ENCODE results near the gene VTN.

VTN gene

GRCh38 chr17:28345419-28346198 lies 24.5 kb downstream of the VTN start:
- Histone ChIP-seq H3K27ac (ENCODE audit: low read depth, low read length, poor library complexity, severe bottlenecking) (no peak overlapping the region), H3K79me2 (ENCODE audit: insufficient read depth, low read length) (no peaks in the 10 kb centered on the region), H3K27me3 (ENCODE audit: insufficient read depth, low read length) (no peaks in the 10 kb centered on the region), H3K9me3 (ENCODE audit: low read length) (no peaks in the 10 kb centered on the region), H3K9ac (ENCODE audit: low read length) (no peak overlapping the region), H3K4me3 (ENCODE audit: low read depth, low read length, poor library complexity, severe bottlenecking) (no peak overlapping the region), H4K20me1 (ENCODE audit: insufficient read depth, low read length) (no peaks in the 10 kb centered on the region), H3K36me3 (ENCODE audit: insufficient read depth, low read length) (peaks cover 84% of the 10 kb centered on the region), H3F3A (ENCODE audit: insufficient read depth, low read length) (no peaks in the 10 kb centered on the region), H3K4me1 (ENCODE audit: insufficient read depth, low read length, severe bottlenecking) (peaks cover 12% of the 10 kb centered on the region), H2AFZ (ENCODE audit: low read length) (no peak overlapping the region), H3K4me2 (ENCODE audit: low read length) (no peak overlapping the region), H3K9me2 (ENCODE audit: low read depth, low read length) (no peaks in the 10 kb centered on the region)
- TF ChIP-seq EZH2 (IDR thresholded peaks at IDR 0.05; ENCODE audit: borderline replicate concordance, low read length) (no peak), CTCF (IDR thresholded peaks at IDR 0.05; ENCODE audit: low read length) (no peak)

- Histone ChIP-seq H3K4me3 (ENCODE audit: low read depth, low read length, poor library complexity, severe bottlenecking) (no peak overlapping the region), H3K9me3 (ENCODE audit: low read length) (no peaks in the 10 kb centered on the region), H3K36me3 (ENCODE audit: insufficient read depth, low read length) (peaks cover 73% of the 10 kb centered on the region), H3K4me2 (ENCODE audit: low read length) (no peak overlapping the region), H3F3A (ENCODE audit: insufficient read depth, low read length) (no peaks in the 10 kb centered on the region), H3K27ac (ENCODE audit: low read depth, low read length, poor library complexity, severe bottlenecking) (peak overlapping the region; percentile 84), H2AFZ (ENCODE audit: low read length) (no peak overlapping the region), H3K27me3 (ENCODE audit: insufficient read depth, low read length) (no peaks in the 10 kb centered on the region), H4K20me1 (ENCODE audit: insufficient read depth, low read length) (no peaks in the 10 kb centered on the region), H3K79me2 (ENCODE audit: insufficient read depth, low read length) (no peaks in the 10 kb centered on the region), H3K4me1 (ENCODE audit: insufficient read depth, low read length, severe bottlenecking) (peaks cover 12% of the 10 kb centered on the region), H3K9ac (ENCODE audit: low read length) (no peak overlapping the region), H3K9me2 (ENCODE audit: low read depth, low read length) (no peaks in the 10 kb centered on the region)
- TF ChIP-seq EZH2 (IDR thresholded peaks at IDR 0.05; ENCODE audit: borderline replicate concordance, low read length): no peak
- TF ChIP-seq CTCF (IDR thresholded peaks at IDR 0.05; ENCODE audit: low read length): no peak
Observed at GRCh38 chr17:28344435-28344901, 25.6 kb downstream of the VTN start.

GRCh38 chr17:28344011-28344410 lies 26.1 kb downstream of the VTN start:
- Histone ChIP-seq H3K4me3 (ENCODE audit: low read depth, low read length, poor library complexity, severe bottlenecking) (no peak overlapping the region), H2AFZ (ENCODE audit: low read length) (no peak overlapping the region), H3K36me3 (ENCODE audit: insufficient read depth, low read length) (peaks cover 69% of the 10 kb centered on the region), H4K20me1 (ENCODE audit: insufficient read depth, low read length) (no peaks in the 10 kb centered on the region), H3K9ac (ENCODE audit: low read length) (no peak overlapping the region; the same call in 1 of the 2 replicates), H3K9me2 (ENCODE audit: low read depth, low read length) (no peaks in the 10 kb centered on the region), H3K4me2 (ENCODE audit: low read length) (0 out of 2 replicates have a peak overlapping the region, but pooled peaks have one; percentile 14), H3K79me2 (ENCODE audit: insufficient read depth, low read length) (no peaks in the 10 kb centered on the region), H3K27me3 (ENCODE audit: insufficient read depth, low read length) (no peaks in the 10 kb centered on the region), H3K27ac (ENCODE audit: low read depth, low read length, poor library complexity, severe bottlenecking) (peak overlapping the region; percentile 84), H3F3A (ENCODE audit: insufficient read depth, low read length) (no peaks in the 10 kb centered on the region), H3K9me3 (ENCODE audit: low read length) (no peaks in the 10 kb centered on the region), H3K4me1 (ENCODE audit: insufficient read depth, low read length, severe bottlenecking) (peaks cover 12% of the 10 kb centered on the region)
- no peak for TF ChIP-seq CTCF (IDR thresholded peaks at IDR 0.05; ENCODE audit: low read length)
- TF ChIP-seq EZH2 (IDR thresholded peaks at IDR 0.05; ENCODE audit: borderline replicate concordance, low read length): no peak

Data from OCI-LY1 (cell line).